Right lobe of liver (tissue), 4 donors: Measurements from ENCODE around the gene DDX6.

Experiments used
- CTCF ChIP-seq, 4 donors: fragments of 200-600 bp in 3 of 4; fragments of 450-650 bp in 1 of 4; IDR thresholded peaks; one replicate each; pipeline versions ENCODE4 v1.5.1 to v1.8.0; 2016 to 2022; ENCODE audit warnings: antibody characterized with exemption in 4 of 4, mild to moderate bottlenecking in 2 of 4
- POLR2A ChIP-seq: fragments of 450-650 bp; IDR thresholded peaks from one replicate; pipeline ENCODE4 v1.6.1; 2017; ENCODE audit warnings: antibody characterized with exemption, mild to moderate bottlenecking
- donor health status: DM: no; HTN: no; CAD: no.
- donor health status: DM: no; HTN: no; CAD: no.
- donor health status: DM: no; HTN: yes; CAD: no.

- TF ChIP-seq CTCF (IDR thresholded peaks at IDR 0.05) (no peak), POLR2A (no peak)
These were observed 43.9 kb downstream of the DDX6 start for GRCh38 chr11:118746988-118747585.
